Liver (tissue), 3 donors: Measurements from ENCODE around the gene PPP1CC.

Experiments used
- ATF3 ChIP-seq: IDR thresholded peaks from 2 replicates; pipeline ENCODE4 v1.6.1; 2016; ENCODE audit warnings: antibody characterized with exemption
- CTCF ChIP-seq: fragments of 150-350 bp; IDR thresholded peaks from 2 replicates; pipeline ENCODE4 v1.5.1; 2017; ENCODE audit warnings: improper control_type of control experiment, low read depth, low read length; ENCODE audit not compliant: missing input control
- GABPA ChIP-seq, 2 donors: IDR thresholded peaks in 1 of 2; conservative IDR thresholded peaks in 1 of 2; 2 replicates each; pipeline ENCODE4 v1.6.1; 2016; ENCODE audit warnings: antibody characterized with exemption in 2 of 2, mild to moderate bottlenecking in 1 of 2, moderate library complexity in 1 of 2
- MAX ChIP-seq: IDR thresholded peaks from 2 replicates; pipeline ENCODE4 v1.6.1; 2016; ENCODE audit warnings: antibody characterized with exemption
- RAD21 ChIP-seq, 2 donors: IDR thresholded peaks; 2 replicates each; pipeline ENCODE4 v1.6.1; 2016; ENCODE audit warnings: antibody characterized with exemption in 2 of 2, mild to moderate bottlenecking in 2 of 2
- ZBTB33 ChIP-seq: IDR thresholded peaks from 2 replicates; pipeline ENCODE4 v1.6.1; 2016; ENCODE audit warnings: antibody characterized with exemption
- donor health status: healthy.
- donor health status: healthy.

- TF ChIP-seq ATF3, result no peak
- TF ChIP-seq CTCF, result no peak
- no peak for TF ChIP-seq MAX
- TF ChIP-seq RAD21 (IDR thresholded peaks at IDR 0.05), result no peak
- TF ChIP-seq ZBTB33, result no peak
- TF ChIP-seq GABPA (IDR thresholded peaks at IDR 0.05 in 1 of 2, conservative IDR thresholded peaks at IDR 0.05 in 1 of 2), result no peak
Observed at GRCh38 chr12:110756611-110757010, 13.9 kb upstream of the PPP1CC start.
